GM10266 (cell line): ENCODE data around the gene KIF26A.

Experiments
- DNase-seq: peaks from one replicate; pipeline ENCODE4 v3.0.0; 2012; ENCODE audit errors: extremely low spot score
- CTCF ChIP-seq: IDR thresholded peaks from 2 replicates; pipeline ENCODE4 v1.5.1; 2012; ENCODE audit warnings: mild to moderate bottlenecking, low read depth; ENCODE audit not compliant: control insufficient read depth, insufficient read depth; ENCODE audit errors: missing control alignments

KIF26A gene

GRCh38 chr14:104195878-104196277 lies 57.5 kb downstream of the KIF26A start:
- no peak for DNase-seq
- no peak for TF ChIP-seq CTCF

- no peak for DNase-seq
- TF ChIP-seq CTCF: no peak
These were observed 58.2 kb downstream of the KIF26A start for GRCh38 chr14:104196461-104197140.

- DNase-seq: no peak
- no peak for TF ChIP-seq CTCF
These were observed 59.3 kb downstream of the KIF26A start for GRCh38 chr14:104197449-104198247.

GRCh38 chr14:104199266-104199895 lies 61.0 kb downstream of the KIF26A start:
- no peak for DNase-seq
- TF ChIP-seq CTCF: no peak

- TF ChIP-seq CTCF: no peak
- no peak for DNase-seq
These were observed 61.7 kb downstream of the KIF26A start for GRCh38 chr14:104200106-104200505.

GRCh38 chr14:104200591-104200990 lies 62.2 kb downstream of the KIF26A start:
- no peak for TF ChIP-seq CTCF

More at GRCh38 chr14:104200591-104200990, 62.2 kb downstream of the KIF26A start:
- DNase-seq: no peak
